Astrocyte (in vitro differentiated cells and primary cell): ENCODE results near the gene PACS2. TPM values are rescaled to one million over a fixed set of nuclear protein-coding genes. Genes with fewer than 3 reads are reported as not detected.

Experiments used
- DNase-seq: peaks from one replicate; pipeline ENCODE4 v3.0.0-alpha.2; 2010; ENCODE audit warnings: low read depth
- FAIRE-seq: peaks from 2 replicates; lab custom pipeline; 2011; peaks lifted over from hg19 to GRCh38; lab: Jason Lieb, UNC
- H2AFZ ChIP-seq: 2 replicates; pipeline ENCODE4 v1.6.0; 2012; ENCODE audit warnings: low read depth, low read length, inconsistent platforms
- H3K27ac ChIP-seq: 2 replicates; pipeline ENCODE4 v1.5.1; 2011; ENCODE audit warnings: low read depth, low read length, inconsistent platforms
- H3K27me3 ChIP-seq: 2 replicates; pipeline ENCODE4 v1.6.0; 2011; ENCODE audit warnings: low read length, inconsistent platforms; ENCODE audit not compliant: insufficient read depth
- H3K36me3 ChIP-seq: 2 replicates; pipeline ENCODE4 v1.5.1; 2011; ENCODE audit warnings: low read length, inconsistent platforms; ENCODE audit not compliant: insufficient read depth
- H3K4me1 ChIP-seq: 2 replicates; pipeline ENCODE4 v1.5.1; 2011; ENCODE audit warnings: low read length, inconsistent platforms; ENCODE audit not compliant: insufficient read depth
- H3K4me2 ChIP-seq: 2 replicates; pipeline ENCODE4 v1.6.0; 2012; ENCODE audit warnings: low read length, inconsistent platforms
- H3K4me3 ChIP-seq: 2 replicates; pipeline ENCODE4 v1.5.1; 2011; ENCODE audit warnings: low read depth, mild to moderate bottlenecking, low read length, inconsistent platforms; ENCODE audit not compliant: insufficient read depth
- H3K79me2 ChIP-seq: 2 replicates; pipeline ENCODE4 v1.6.0; 2012; ENCODE audit warnings: mild to moderate bottlenecking, low read length, inconsistent platforms; ENCODE audit not compliant: insufficient read depth
- H3K9ac ChIP-seq: 2 replicates; pipeline ENCODE4 v1.6.0; 2012; ENCODE audit warnings: mild to moderate bottlenecking, low read length, inconsistent platforms
- H3K9me3 ChIP-seq: 2 replicates; pipeline ENCODE4 v1.5.1; 2012; ENCODE audit warnings: low read depth, mild to moderate bottlenecking, low read length, inconsistent platforms; ENCODE audit not compliant: insufficient read depth
- H4K20me1 ChIP-seq: 2 replicates; pipeline ENCODE4 v1.6.0; 2012; ENCODE audit warnings: low read length, inconsistent platforms; ENCODE audit not compliant: insufficient read depth
- H3K27ac Mint-ChIP-seq: one replicate; pipeline ENCODE4 v1.8.0; 2021; ENCODE audit warnings: mild to moderate bottlenecking, mixed read lengths; ENCODE audit not compliant: unreplicated experiment
- H3K27me3 Mint-ChIP-seq: one replicate; pipeline ENCODE4 v1.8.0; 2021; ENCODE audit warnings: low read depth, mixed read lengths; ENCODE audit not compliant: unreplicated experiment
- H3K36me3 Mint-ChIP-seq: one replicate; pipeline ENCODE4 v1.8.0; 2021; ENCODE audit warnings: low read depth, mixed read lengths; ENCODE audit not compliant: unreplicated experiment
- H3K4me1 Mint-ChIP-seq: one replicate; pipeline ENCODE4 v1.8.0; 2021; ENCODE audit warnings: low read depth, mixed read lengths; ENCODE audit not compliant: unreplicated experiment
- H3K4me3 Mint-ChIP-seq: one replicate; pipeline ENCODE4 v1.8.0; 2021; ENCODE audit warnings: mild to moderate bottlenecking, moderate library complexity, mixed read lengths; ENCODE audit not compliant: unreplicated experiment
- H3K9me3 Mint-ChIP-seq: one replicate; pipeline ENCODE4 v1.8.0; 2021; ENCODE audit warnings: mild to moderate bottlenecking, mixed read lengths; ENCODE audit not compliant: unreplicated experiment
- EZH2 ChIP-seq: IDR thresholded peaks from 2 replicates; pipeline ENCODE4 v1.6.1; 2012; ENCODE audit warnings: mild to moderate bottlenecking, low read length, inconsistent platforms; ENCODE audit not compliant: insufficient read depth
- total RNA-seq: library from RNA; stranded (reverse); gene quantifications from 2 replicates; pipeline ENCODE4 v1.2.1, GENCODE V29; 2021
- TF ChIP-seq, protein P1 (sequence below): IDR thresholded peaks from 2 replicates; pipeline ENCODE4 v1.5.1; 2011; ENCODE audit warnings: low read depth, mild to moderate bottlenecking, inconsistent platforms, low read length, moderate library complexity; ENCODE audit not compliant: insufficient read depth

PACS2 gene
- total RNA-seq, 1 donor from 2014 or later: 51.0 TPM

DNA sequence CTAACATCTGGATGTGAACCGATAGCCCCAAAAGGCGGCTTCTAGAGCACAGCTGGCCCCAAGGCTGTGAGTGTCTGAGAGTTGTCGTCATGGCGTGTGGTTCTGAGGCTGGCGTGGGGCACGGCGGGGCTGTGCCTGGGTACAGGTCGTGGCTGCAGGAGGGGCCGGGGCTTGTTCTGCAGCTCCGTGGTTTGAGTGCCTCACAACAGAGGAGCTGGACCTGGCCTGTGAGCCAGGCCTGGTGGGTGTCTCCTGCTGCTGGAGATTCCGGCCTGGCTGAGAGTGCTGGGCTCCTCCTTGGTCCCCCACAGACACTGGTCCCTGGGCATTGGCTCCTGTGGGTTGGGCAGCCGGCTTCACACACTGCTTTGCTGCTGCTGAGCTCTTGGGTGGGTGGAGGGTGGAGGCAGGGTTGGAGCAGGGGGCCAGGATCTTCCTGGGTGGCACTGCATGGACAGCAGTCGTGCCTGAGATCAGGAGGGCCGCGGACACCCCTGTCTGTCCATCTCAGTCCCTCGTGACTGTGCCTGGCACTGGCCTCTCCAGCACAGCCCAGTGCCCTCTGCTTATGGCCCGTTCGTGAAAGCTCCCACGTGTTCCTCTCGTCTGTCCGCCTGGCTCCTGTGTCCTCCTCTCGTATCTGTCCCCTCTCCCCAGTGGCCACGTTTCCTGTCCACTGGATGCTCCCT is 52.0 kb downstream of the PACS2 start:
- FAIRE-seq (no peak), DNase-seq (no peak)
- Mint-ChIP-seq H3K27me3 (no peaks in the 10 kb centered on the region), H3K4me1 (peaks cover 3% of the 10 kb centered on the region), H3K9me3 (peaks cover 2% of the 10 kb centered on the region), H3K4me3 (no peak overlapping the region), H3K36me3 (peaks cover 14% of the 10 kb centered on the region), H3K27ac (peak overlapping the region; percentile 41)
- H3K4me1 ChIP-seq: peaks cover 4% of the 10 kb centered on the region
- no peak overlapping the region for H3K4me2 ChIP-seq
- H3K27ac ChIP-seq: no peak overlapping the region
- TF ChIP-seq, protein P1, sequence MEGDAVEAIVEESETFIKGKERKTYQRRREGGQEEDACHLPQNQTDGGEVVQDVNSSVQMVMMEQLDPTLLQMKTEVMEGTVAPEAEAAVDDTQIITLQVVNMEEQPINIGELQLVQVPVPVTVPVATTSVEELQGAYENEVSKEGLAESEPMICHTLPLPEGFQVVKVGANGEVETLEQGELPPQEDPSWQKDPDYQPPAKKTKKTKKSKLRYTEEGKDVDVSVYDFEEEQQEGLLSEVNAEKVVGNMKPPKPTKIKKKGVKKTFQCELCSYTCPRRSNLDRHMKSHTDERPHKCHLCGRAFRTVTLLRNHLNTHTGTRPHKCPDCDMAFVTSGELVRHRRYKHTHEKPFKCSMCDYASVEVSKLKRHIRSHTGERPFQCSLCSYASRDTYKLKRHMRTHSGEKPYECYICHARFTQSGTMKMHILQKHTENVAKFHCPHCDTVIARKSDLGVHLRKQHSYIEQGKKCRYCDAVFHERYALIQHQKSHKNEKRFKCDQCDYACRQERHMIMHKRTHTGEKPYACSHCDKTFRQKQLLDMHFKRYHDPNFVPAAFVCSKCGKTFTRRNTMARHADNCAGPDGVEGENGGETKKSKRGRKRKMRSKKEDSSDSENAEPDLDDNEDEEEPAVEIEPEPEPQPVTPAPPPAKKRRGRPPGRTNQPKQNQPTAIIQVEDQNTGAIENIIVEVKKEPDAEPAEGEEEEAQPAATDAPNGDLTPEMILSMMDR: no peak
- no peak for TF ChIP-seq EZH2
- H3K27me3 ChIP-seq: no peaks in the 10 kb centered on the region
- no peaks in the 10 kb centered on the region for H3K9me3 ChIP-seq
- H3K4me3 ChIP-seq: no peak overlapping the region
- H3K9ac ChIP-seq: no peak overlapping the region
- H3K36me3 ChIP-seq: no peaks in the 10 kb centered on the region
- H2AFZ ChIP-seq: no peak overlapping the region
- H4K20me1 ChIP-seq: peaks cover 13% of the 10 kb centered on the region
- no peaks in the 10 kb centered on the region for H3K79me2 ChIP-seq

- Histone ChIP-seq H3K9me3 (no peaks in the 10 kb centered on the region), H3K4me3 (no peak overlapping the region), H2AFZ (no peak overlapping the region), H3K36me3 (no peaks in the 10 kb centered on the region), H3K27me3 (no peaks in the 10 kb centered on the region), H3K79me2 (no peaks in the 10 kb centered on the region), H3K27ac (no peak overlapping the region), H4K20me1 (peaks cover 13% of the 10 kb centered on the region), H3K4me1 (peaks cover 4% of the 10 kb centered on the region), H3K4me2 (no peak overlapping the region), H3K9ac (no peak overlapping the region)
- FAIRE-seq (no peak), DNase-seq (no peak)
- no peaks in the 10 kb centered on the region for H3K27me3 Mint-ChIP-seq
- peaks cover 3% of the 10 kb centered on the region for H3K4me1 Mint-ChIP-seq
- no peak overlapping the region for H3K4me3 Mint-ChIP-seq
- peaks cover 2% of the 10 kb centered on the region for H3K9me3 Mint-ChIP-seq
- TF ChIP-seq, protein P1: no peak
- no peak for TF ChIP-seq EZH2
- peaks cover 14% of the 10 kb centered on the region for H3K36me3 Mint-ChIP-seq
- H3K27ac Mint-ChIP-seq: peak overlapping the region; percentile 41
Observed at GRCh38 chr14:105367116-105368031, 52.8 kb downstream of the PACS2 start.
